Caco-2 (cell line): Measurements from ENCODE around the gene CFAP45. TPM values are rescaled to one million over a fixed set of nuclear protein-coding genes. Genes with fewer than 3 reads are reported as not detected.
"Not testable (repeated sequence)": the region's sequence is repeated elsewhere in the genome, so short reads cannot be mapped to it uniquely, and the experiment has no call there.

Source experiments
- BruUV-seq: library from RNA; stranded (reverse); fragments of 400-500 nt; replicated peaks from 2 replicates; lab custom pipeline; 2021; lab: Mats Ljungman, UMichigan
- CTCF ChIA-PET: fragments of 300-600 bp; sonication (Branson Sonifier 250); formaldehyde crosslinking; loops from one replicate; lab custom pipeline; 2022; ENCODE audit warnings: antibody characterized with exemption; lab: Charles Lee
- POLR2A ChIA-PET: fragments of 300-600 bp; sonication (Branson Sonifier 250); formaldehyde crosslinking; loops from one replicate; lab custom pipeline; 2022; ENCODE audit warnings: antibody characterized with exemption; lab: Charles Lee
- DNase-seq, 2 experiments: peaks; one replicate each; pipeline versions ENCODE4 v3.0.0 to v3.0.0-alpha.2; 2020 to 2022
- H3K27me3 ChIP-seq: replicated peaks from 2 replicates; pipeline ENCODE4 v1.6.0; 2011; ENCODE audit warnings: low read length; ENCODE audit not compliant: control insufficient read depth, insufficient read depth
- H3K36me3 ChIP-seq: 2 replicates; pipeline ENCODE4 v1.5.1; 2011; ENCODE audit warnings: low read length; ENCODE audit not compliant: control insufficient read depth, insufficient read depth
- H3K4me1 ChIP-seq: fragments of 250-450 bp; sonication (Bioruptor Pico); 2 replicates; pipeline ENCODE4 v1.5.1; 2020; ENCODE audit warnings: mild to moderate bottlenecking
- H3K4me3 ChIP-seq: 2 replicates; pipeline ENCODE4 v1.5.1; 2011; ENCODE audit warnings: low read depth, mild to moderate bottlenecking, control low read depth, low read length
- H3K9me3 ChIP-seq: fragments of 250-450 bp; sonication (Bioruptor Pico); 2 replicates; pipeline ENCODE4 v1.5.1; 2020; ENCODE audit warnings: mild to moderate bottlenecking, moderate library complexity
- H3K27ac Mint-ChIP-seq: one replicate; pipeline ENCODE4 v1.8.0; 2022; ENCODE audit warnings: mixed read lengths; ENCODE audit not compliant: unreplicated experiment
- H3K27me3 Mint-ChIP-seq: one replicate; pipeline ENCODE4 v1.8.0; 2022; ENCODE audit warnings: mixed read lengths; ENCODE audit not compliant: insufficient read depth, unreplicated experiment
- H3K36me3 Mint-ChIP-seq: one replicate; pipeline ENCODE4 v1.8.0; 2022; ENCODE audit warnings: mild to moderate bottlenecking, mixed read lengths; ENCODE audit not compliant: insufficient read depth, unreplicated experiment
- H3K4me1 Mint-ChIP-seq: one replicate; pipeline ENCODE4 v1.8.0; 2022; ENCODE audit warnings: low read depth, mixed read lengths; ENCODE audit not compliant: unreplicated experiment
- H3K4me3 Mint-ChIP-seq: one replicate; pipeline ENCODE4 v1.8.0; 2022; ENCODE audit warnings: mild to moderate bottlenecking, moderate library complexity, mixed read lengths; ENCODE audit not compliant: unreplicated experiment
- H3K9me3 Mint-ChIP-seq: one replicate; pipeline ENCODE4 v1.8.0; 2022; ENCODE audit warnings: mixed read lengths; ENCODE audit not compliant: unreplicated experiment
- intact Hi-C: fragments of 100-400 bp; cut with micrococcal nuclease; formaldehyde crosslinking; loops from one replicate; pipeline ENCODE4 v1.10.0; 2022; ENCODE audit not compliant: unreplicated experiment
- total RNA-seq: library from RNA; stranded (reverse); gene quantifications from 2 replicates; pipeline ENCODE4 v1.2.3, GENCODE V29; 2022
- TF ChIP-seq, protein P1 (sequence below), 2 experiments: fragments of 200-600 bp in 1 of 2; IDR thresholded peaks; 1 replicate in 1 of 2; 2 replicates in 1 of 2; pipeline versions ENCODE4 v1.5.1 to v1.8.0; 2011 to 2022; ENCODE audit warnings: antibody characterized with exemption in 1 of 2, control low read depth in 1 of 2, inconsistent platforms in 1 of 2, low read depth in 1 of 2, low read length in 1 of 2, mild to moderate bottlenecking in 1 of 2, moderate library complexity in 1 of 2; ENCODE audit not compliant: insufficient read depth in 1 of 2, severe bottlenecking in 1 of 2, unreplicated experiment in 1 of 2

Gene CFAP45
- total RNA-seq, 1 experiment from 2014 or later, result 1.1 TPM

DNA sequence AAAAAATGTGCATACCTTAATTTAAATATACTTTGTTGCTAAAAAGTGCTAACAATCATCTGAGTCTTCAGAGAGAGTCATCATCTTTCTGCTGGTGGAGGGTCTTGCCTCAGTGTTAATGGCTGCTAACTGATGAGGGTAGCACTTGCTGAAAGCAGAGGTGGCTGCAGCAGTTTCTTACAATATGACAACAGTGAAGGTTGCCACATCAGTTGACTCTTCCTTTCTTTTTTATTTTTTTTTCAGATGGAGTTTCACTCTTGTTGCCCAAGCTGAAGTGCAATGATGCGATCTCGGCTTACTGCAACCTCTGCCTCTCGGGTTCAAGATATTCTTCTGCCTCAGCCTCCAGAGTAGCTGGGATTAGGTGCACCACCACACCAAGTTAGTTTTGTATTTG is 2.6 kb upstream of the CFAP45 start:
- BruUV-seq, result no TSS peak
- H3K27me3 ChIP-seq, result no peaks in the 10 kb centered on the region
- POLR2A ChIA-PET, result no interaction called here
- H3K36me3 ChIP-seq, result no peaks in the 10 kb centered on the region
- TF ChIP-seq, protein P1, sequence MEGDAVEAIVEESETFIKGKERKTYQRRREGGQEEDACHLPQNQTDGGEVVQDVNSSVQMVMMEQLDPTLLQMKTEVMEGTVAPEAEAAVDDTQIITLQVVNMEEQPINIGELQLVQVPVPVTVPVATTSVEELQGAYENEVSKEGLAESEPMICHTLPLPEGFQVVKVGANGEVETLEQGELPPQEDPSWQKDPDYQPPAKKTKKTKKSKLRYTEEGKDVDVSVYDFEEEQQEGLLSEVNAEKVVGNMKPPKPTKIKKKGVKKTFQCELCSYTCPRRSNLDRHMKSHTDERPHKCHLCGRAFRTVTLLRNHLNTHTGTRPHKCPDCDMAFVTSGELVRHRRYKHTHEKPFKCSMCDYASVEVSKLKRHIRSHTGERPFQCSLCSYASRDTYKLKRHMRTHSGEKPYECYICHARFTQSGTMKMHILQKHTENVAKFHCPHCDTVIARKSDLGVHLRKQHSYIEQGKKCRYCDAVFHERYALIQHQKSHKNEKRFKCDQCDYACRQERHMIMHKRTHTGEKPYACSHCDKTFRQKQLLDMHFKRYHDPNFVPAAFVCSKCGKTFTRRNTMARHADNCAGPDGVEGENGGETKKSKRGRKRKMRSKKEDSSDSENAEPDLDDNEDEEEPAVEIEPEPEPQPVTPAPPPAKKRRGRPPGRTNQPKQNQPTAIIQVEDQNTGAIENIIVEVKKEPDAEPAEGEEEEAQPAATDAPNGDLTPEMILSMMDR (IDR thresholded peaks at IDR 0.05; ENCODE audit: insufficient read depth in 1 of 2, low read depth in 1 of 2, low read length in 1 of 2, severe bottlenecking in 1 of 2, unreplicated experiment in 1 of 2), result no peak
- intact Hi-C loops, result no loop called here
- H3K36me3 Mint-ChIP-seq, result peaks cover 40% of the 10 kb centered on the region
- CTCF ChIA-PET, result no interaction called here
- peaks cover 69% of the 10 kb centered on the region for H3K4me1 ChIP-seq
- no peak overlapping the region for H3K4me3 Mint-ChIP-seq
- H3K27ac Mint-ChIP-seq, result no peak overlapping the region
- H3K9me3 ChIP-seq, result peaks cover 5% of the 10 kb centered on the region; the same call in 1 of the 2 replicates
- H3K27me3 Mint-ChIP-seq, result no peaks in the 10 kb centered on the region
- H3K9me3 Mint-ChIP-seq, result peaks cover 7% of the 10 kb centered on the region
- no peak overlapping the region for H3K4me3 ChIP-seq
- peaks cover 49% of the 10 kb centered on the region for H3K4me1 Mint-ChIP-seq
- DNase-seq, result no peak

DNA sequence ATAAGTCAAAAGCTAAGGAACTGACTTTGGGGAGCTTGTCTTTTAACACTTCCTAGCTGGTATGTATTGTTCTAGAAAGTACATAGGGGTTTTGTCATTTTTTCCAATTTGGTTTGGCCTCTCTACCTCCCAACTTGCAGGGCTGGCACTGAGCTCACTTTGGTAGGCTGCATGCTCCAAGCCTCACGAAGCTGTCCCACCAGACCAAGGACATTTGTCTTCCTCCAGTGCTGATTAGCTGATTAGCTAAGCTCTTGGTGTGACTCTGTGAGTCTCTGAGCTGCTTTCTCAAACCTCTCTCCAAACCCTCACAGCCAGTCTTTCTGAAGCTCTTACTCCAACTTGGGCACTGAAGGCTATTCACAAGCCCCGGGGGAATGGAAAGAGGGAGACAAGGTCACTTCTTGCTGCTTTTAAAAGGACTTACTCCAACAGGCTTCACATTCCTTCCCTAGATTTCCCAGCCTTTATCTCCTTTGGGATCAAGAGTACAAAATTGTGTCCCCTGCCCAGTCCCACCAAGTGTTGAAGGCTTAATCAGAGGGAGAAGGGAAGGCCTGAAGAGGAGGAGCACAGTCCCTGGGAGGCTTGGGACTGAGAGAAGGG is 893 bp upstream of the CFAP45 start:
- H3K9me3 ChIP-seq, result peaks cover 5% of the 10 kb centered on the region; the same call in 1 of the 2 replicates
- no TSS peak for BruUV-seq
- ChIA-PET POLR2A (no interaction called here), CTCF (interaction anchor here (1.0 to 1.5 kb wide), 2 partner anchors 8 to 45 kb away, joined by 3 to 5 read pairs; partner anchors contain the start of gene IGSF9)
- H3K36me3 ChIP-seq, result no peaks in the 10 kb centered on the region
- TF ChIP-seq, protein P1 (IDR thresholded peaks at IDR 0.05; ENCODE audit: insufficient read depth in 1 of 2, low read depth in 1 of 2, low read length in 1 of 2, severe bottlenecking in 1 of 2, unreplicated experiment in 1 of 2), result no peak
- intact Hi-C loops, result loop anchor here (1.0 to 2.0 kb wide), 2 partner anchors 8 to 24 kb away; partner anchors contain the start of gene TAGLN2
- no peaks in the 10 kb centered on the region for H3K27me3 ChIP-seq
- Mint-ChIP-seq H3K4me1 (peaks cover 46% of the 10 kb centered on the region), H3K27me3 (no peaks in the 10 kb centered on the region), H3K9me3 (peaks cover 7% of the 10 kb centered on the region), H3K36me3 (peaks cover 26% of the 10 kb centered on the region), H3K27ac (peak overlapping the region; percentile 98), H3K4me3 (peak overlapping the region; percentile 64)
- DNase-seq, result no peak
- H3K4me1 ChIP-seq, result peaks cover 61% of the 10 kb centered on the region
- H3K4me3 ChIP-seq, result no peak overlapping the region

DNA sequence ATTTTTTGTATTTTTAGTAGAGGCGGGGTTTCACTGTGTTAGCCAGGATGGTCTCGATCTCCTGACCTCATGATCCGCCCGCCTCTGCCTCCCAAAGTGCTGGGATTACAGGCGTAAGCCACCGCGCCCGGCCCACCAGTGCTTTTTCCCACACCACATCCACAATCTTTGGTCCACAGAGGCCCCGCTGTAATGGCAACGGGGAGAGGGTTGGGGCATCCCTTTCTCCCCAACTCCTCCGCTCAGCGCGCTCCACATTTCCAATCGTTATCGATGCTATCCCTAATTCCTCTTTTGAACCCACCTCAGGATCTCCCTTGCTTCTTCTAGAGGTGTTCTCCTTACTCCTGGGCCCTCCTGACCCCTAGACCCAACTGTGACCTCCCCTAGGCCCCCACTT is 331 bp downstream of the CFAP45 start:
- BruUV-seq, H3K36me3 ChIP-seq, POLR2A ChIA-PET, H3K27me3 Mint-ChIP-seq, H3K27me3 ChIP-seq, H3K9me3 ChIP-seq, DNase-seq, H3K9me3 Mint-ChIP-seq, H3K4me3 ChIP-seq: not testable (repeated sequence)
- Mint-ChIP-seq H3K27ac (peak overlapping the region; percentile 98), H3K4me3 (peak overlapping the region; percentile 64), H3K4me1 (peaks cover 47% of the 10 kb centered on the region), H3K36me3 (peaks cover 26% of the 10 kb centered on the region)
- CTCF ChIA-PET, result interaction anchor here (1.5 kb wide), 1 partner anchor 46 kb away, joined by 5 read pairs; the partner anchor contains the start of gene IGSF9
- peaks cover 53% of the 10 kb centered on the region for H3K4me1 ChIP-seq
- intact Hi-C loops, result loop anchor here (1.0 to 2.0 kb wide), 2 partner anchors 10 to 25 kb away; partner anchors contain the start of gene TAGLN2
